ENCODE data around the gene ADAM29.
"Not testable (repeated sequence)": the region's sequence is repeated elsewhere in the genome, so short reads cannot be mapped to it uniquely, and the experiment has no call there.

The ADAM29 gene

DNA sequence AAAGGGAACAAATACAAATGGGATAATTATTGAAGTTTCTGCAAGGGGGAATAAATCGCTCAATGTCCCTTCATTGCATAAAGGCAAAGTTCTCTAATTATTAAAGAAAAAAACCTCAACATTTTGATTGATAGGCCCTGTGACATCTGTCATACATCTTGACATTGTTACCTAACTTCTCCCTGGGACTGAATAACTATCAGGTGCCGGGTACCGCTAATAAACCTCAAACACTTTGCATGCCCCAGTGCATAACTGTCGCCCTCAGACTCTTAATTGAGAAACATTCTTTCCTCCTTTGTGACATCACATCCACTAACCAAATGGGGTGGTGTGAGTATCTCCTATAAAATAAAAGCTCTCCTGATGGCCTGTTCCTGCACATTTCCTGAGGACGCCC lies at the start of gene ADAM29:
ADAM29 (plus strand) TSS at position 301 of the 400 bp plus-strand sequence. CDS start 57,168 bp downstream, outside the sequence.
- DNase-seq: no peak

DNA sequence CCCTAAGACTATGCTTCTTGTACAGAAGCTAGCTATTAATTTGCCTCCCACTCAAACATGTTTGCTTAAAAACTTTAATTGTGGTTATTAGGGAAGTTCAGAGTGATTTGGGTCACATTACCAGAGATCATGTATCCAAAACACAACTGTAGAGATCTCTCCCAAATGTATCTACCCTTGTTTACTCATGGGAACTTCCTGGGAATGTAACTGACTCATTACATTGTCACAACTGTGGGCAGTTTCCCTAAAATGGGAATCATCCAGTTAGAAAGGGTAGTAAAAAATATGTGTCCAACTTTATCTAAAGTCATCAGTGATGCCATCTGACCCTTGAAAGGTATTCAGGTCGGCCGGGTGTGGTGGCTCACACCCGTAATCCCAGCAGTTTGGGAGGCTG lies 48.8 kb upstream of the ADAM29 start:
- DNase-seq: no peak

DNA sequence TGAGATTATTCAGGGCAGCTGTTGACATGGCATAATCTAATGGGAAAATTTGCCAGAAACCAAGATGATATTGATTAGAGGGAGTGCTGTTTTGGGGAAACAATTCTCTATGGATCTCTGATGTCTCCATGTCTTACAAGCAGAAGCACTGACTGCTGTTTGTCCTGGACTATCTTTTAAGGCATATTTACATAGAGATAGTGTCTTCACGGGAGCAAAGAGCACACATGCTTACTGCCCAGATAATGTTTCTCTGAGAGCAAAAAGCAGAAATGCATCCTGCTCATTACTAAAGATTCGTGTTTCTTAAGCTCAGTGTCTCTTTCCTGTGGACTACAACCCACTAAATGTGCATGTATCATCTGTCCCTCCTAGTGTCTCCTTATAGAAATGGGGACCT lies 47.8 kb upstream of the ADAM29 start:
- DNase-seq: no peak

DNA sequence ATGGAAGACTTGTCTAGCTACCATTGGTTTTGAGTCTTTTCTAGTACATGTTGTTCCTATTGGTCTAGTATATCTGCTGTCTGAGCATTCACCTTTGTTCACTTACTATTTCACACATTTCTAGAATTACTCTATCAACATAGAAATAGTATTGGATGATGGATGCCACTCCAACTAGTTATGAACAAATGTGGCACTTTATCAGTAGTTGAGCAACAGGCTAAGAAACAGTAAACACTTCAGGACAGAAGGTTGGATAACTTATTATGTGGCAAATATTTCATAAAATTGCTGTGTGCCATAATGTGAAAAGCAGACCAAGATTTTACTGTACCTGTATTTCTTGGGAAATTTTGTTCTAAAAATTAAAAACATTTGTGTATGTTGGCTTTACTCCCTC lies 46.8 kb upstream of the ADAM29 start:
- no peak for DNase-seq

DNA sequence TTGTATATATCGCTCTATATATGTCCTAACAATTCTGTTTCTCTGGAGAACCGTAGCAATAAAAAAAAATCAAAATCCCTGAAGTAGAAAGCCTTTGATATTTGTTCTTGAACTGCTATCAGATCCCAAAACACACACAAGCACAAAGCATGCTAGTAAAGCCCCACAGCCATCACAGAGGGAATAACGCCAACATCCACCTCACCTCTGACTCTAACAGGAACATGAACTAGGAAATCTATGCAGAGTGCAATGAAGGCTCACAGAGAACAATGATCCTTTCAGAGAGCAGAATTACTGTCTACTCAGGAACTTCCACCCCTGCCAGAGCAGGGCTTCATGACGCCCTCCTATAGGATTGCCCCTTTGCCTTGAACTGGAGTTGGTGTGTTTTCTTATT lies 45.0 kb upstream of the ADAM29 start:
- DNase-seq: not testable (repeated sequence)

DNA sequence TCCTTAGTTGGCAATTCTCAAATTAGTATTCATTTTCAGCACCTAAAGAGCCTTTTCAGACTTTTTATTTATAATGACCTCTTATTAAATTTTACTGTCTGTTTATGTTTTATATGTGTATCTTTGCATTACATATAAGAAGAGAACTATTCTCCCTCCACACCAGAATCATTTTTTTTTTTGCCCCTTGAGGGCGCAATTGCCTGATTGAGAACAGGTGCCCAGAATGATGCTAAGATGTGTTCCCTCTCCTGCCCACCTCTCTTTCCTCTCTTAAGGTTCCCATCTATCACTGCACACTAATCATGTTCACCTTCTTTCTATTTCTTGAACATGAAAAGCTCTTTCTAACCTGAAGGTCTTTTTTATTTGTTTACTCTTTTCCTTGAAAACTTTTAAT lies 44.2 kb upstream of the ADAM29 start:
- no peak for DNase-seq

DNA sequence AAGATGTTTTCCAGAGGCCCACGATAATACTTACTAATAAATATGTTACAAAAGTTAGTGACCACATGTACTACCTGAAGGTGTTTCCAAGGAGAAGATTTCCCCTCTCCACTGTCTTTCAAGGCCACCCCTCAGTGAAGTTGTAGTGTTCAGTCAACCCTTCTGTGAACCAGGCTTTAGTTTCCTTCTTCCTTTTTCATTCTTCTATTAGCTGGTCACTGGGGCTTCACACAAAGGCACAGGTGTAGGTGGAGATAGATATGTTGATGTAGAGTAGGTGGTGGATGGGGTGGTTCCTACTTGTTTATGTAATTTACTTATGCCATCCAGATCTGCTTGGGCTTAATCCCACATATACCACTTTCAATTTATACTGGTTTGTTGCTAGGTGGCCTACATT lies 43.3 kb upstream of the ADAM29 start:
- no peak for DNase-seq

DNA sequence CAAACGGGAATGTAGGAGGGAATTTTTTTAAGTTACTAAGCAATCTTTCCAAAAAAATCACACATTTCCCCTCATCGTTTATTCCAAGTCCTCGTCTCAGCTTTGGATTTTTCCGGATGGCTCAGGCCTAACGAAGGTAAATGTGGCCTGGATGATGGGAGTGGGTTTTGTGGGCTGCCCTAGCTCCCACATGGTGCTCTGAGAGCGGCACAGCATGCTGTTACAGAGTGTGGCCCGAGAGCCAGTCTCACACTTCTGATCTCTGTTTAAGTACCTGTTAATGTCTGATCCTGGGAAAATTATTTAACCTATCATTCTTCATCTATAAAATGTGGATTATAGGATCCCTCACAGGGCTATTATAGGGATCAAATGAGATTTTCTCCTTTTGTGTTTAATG lies 38.2 kb upstream of the ADAM29 start:
- no peak for DNase-seq

DNA sequence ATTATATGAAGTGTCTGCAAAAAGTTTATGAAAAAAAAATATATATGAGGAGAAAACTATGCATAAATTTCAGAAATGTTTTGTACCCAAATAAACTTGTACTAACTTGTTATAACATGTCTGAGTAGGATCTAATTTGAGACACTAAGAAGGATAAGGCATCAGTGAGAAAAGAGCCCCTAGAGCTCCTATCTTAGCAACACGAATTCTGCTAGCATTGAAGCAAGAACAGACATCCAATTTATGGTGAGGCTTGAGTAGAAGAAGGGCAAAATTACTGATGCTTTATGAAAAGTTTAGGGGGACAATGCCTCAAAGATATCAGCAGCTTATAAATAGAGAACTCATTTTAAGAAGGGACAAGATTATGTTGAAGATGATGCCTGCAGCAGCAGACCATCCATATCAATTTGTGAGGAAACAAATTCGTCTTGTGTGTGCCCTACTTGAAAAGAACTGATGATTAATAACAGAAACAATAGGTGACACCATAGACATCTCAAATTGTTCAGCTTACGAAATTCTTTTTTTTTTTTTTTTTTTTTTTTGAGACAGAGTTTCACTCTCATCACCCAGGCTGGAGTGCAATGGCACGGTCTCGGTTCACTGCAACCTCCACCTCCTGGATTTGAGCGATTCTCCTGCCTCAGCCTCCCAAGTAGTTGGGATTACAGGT lies 35.7 kb upstream of the ADAM29 start:
- DNase-seq: no peak

DNA sequence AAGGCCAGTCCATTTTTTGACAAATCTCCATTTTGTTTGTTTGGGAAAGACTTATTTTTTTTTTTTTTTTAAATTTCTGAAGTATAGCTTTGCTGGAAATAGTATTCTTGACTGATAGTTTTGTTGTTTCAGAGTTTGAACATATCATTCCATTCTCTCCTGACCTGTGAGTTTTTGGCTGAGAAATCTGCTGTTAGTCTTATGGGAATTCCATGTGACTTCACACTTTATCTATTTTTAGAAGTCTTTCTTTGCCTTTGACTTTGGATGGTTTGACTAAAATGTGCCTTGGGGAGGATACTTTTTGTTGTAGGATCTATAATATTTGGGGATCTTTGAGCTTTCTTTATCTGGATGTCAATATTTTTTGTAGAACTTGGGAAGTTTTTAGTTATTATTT lies 10.7 kb upstream of the ADAM29 start:
- no peak for DNase-seq

DNA sequence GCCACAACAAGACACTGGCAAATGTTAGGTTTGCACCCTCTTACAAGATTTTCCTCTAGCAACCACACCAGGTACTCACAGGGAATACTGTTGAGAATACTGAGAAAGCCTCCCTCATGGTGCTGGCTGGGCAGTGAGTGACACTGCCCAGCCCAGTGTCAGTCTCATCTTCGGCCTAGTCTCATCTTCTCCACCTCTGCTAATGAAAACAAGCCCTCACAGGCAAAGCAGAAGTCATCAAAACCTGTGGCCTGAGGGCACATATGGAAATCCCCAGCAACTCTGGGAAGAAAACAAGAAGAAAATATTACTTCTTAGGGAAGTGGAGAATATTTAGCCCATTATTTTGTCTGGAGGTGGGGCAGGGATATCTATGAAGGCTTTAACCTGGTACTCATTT lies 7.9 kb upstream of the ADAM29 start:
- DNase-seq: no peak

DNA sequence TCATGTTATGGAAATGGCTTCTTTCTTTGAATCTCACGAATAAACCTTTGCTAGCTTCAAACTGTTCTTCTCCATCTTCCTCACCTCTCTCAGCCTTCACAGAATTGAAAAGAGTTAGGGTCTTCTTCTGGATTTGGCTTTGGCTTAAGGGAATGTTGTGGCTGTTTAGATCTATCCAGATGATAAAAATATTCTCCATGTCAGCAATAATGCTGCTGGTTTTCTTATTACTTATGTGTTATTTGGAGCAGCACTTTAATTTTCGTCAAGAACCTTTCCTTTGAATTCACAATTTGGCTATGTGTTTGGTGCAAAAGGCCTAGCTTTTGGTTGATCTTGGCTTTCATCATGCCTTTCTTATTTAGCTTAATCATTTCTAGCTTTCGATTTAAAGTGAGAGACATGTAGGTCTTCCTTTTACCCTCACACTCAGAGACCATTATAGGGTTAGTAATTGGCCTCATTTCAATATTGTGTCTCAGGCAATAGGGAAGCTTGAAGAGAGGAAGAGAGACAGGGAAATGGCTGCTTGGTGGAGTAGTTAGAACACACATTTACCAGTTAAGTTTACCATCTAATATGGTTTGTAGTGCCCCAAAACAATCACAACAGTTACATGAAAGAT lies 5.1 kb upstream of the ADAM29 start:
- DNase-seq: no peak

DNA sequence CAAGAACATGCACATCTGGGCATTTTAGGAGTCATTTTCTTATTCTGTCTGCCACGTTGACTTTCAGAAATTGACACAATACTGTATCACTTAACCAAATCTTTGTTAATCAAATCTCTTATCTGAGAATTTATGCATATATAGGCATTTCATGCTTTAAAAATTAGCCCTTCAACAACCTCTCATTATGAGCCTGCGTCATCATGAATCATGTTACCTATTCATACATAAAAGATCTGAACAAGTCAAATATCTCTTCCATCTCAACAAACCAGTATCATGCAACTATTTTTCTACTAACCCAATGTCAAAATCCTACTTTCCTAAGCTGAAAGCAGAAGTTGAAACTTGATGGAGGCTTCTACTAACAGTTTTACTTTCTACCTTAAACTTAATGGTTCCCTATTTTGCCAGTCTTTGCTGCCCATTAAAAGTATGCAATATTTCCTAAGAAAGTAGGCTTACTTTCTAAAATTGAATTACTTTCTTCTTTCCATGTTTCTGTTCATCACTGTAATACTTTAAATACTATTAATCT lies 1.8 kb downstream of the ADAM29 start:
- DNase-seq: no peak

DNA sequence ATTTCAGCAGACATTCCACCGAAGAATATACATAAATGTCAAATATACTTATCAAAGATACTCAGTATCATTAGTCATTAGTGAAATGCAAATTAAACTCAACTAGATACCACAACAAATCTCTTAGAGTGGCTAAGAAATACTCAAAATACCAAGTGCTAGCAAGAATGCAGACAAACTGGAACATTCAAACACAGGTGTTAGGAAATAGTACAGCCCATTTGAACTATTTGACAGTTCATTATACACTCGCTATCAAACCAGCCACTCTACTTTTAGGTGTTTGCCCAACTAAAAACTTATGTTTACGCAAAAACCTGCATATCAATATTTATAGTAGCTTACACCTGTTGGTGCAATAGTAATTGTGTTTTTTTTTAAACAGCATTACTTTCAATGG lies 8.8 kb downstream of the ADAM29 start:
- DNase-seq: no peak

DNA sequence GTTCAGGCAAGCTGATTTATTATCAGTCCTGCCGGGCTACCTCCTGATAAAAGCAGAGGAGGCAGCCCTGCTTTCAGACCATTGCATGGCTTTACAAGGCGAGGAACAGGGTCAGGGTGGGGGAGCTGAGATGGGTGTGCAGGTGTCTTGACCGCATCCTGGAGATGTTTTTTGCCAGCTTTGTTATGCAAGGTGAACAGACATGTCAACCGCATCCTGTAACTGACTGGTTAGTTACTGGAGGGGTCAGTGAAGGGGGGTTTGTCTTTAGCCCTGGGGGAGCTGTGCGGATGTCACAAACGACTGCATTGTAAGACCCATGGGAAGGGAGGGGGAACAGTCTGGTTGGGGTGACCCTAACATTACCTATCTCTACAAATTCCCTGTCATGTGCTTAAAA lies 10.0 kb downstream of the ADAM29 start:
- no peak for DNase-seq

DNA sequence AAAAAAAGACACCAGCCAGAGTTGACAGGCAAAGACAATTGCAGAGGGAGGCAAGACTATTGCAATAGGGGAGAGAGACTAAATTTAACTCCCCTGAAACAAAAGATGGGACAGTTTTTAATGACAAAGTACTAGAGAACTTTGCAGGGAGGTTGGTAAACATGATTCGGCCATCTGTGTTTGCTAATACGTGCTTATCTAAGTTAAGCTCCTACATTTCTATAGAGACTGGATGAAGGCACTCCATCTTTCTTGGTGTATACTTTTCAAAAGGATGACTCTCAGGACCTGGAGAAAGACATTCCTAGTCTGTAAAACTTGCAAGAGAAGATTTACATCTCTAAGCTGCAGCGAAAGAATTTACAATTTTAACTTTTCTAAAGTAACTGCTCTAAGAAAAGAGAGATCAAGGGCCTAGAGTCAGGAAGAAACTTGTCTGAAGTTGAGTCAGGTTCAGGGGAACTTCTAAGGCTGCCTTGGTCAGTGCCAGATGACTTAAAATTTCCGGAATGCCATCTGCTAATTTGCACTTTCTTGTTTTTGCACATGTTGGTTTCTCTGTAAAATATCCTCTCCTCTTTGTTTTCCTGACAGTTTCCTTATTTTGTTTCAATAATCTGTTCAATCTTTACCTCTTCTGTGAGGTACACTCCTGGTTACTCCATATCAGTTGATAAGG lies 10.6 kb downstream of the ADAM29 start:
- no peak for DNase-seq

DNA sequence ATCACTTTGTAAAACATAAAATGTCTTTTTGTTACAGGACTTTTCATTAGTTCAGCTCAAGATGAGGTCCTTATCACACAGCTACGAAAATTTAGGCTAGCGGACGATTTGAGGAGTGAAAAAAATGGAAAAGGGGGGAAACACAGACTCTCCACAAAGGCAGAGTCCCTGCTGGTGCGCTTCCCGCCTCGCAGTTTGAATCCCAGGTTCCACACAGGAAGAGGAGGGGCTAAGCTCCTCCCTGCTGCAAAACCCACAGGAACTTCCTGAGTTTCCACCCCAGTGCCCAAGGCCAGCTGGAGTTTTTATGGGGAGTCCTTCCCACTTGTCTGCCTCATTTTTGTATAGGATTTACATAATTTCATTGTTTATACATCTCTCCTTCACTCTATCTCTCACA lies 11.2 kb downstream of the ADAM29 start:
- no peak for DNase-seq

DNA sequence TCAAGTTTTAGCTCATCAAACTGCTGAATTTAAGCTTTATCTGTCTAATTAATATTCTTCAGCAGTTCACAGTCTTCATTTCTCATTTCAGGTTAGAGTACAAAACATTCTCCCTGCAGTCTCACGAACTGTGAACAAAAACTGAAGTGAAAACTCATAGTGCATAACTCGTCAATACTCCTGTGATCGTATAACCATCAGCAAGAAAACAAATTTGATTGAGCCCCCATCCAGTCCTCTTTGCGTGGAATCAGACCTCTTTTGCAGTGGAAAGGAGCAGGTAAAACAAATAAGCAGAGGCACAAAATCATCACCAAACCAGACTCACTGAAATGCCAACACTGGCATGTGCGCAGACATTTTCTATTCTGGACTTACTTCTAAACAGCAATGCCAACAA lies 12.7 kb downstream of the ADAM29 start:
- DNase-seq: no peak

DNA sequence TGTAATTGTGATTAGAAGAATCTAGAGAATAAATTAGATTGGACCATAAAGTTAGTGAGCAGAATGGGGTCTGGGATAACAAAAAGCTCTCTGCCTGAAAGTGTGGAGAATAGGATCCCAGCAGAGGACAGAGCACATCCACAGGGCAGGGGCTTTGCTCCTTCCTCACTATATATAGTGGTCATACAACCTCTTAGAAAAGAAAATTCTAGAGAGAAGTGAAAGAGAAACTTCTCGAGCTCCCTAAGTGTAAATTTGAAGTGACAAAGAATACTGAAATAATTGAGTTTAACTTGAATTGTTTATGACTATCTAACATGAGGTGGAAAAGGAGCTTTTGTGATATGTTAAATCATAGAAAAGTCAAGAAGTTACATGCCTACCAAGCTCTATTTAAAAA lies 14.9 kb downstream of the ADAM29 start:
- DNase-seq: no peak

DNA sequence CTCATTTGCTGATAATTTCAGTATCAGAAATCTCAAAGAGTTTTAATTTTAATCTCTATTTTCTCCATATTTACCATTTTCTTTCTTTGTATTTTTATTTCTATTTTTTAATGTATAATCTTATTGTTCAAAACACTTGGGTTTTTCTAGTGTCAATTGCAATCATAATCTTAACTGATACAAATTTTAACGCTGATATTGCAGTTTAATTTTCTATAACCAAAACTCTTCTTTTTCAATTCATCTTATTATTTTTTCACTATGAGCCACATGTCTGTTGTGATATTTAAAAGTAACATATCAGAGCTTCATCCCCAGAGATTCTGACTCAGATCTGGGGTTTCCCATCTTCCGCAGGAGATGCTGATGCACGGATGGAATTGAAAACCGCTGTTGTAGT lies 16.2 kb downstream of the ADAM29 start:
- no peak for DNase-seq

DNA sequence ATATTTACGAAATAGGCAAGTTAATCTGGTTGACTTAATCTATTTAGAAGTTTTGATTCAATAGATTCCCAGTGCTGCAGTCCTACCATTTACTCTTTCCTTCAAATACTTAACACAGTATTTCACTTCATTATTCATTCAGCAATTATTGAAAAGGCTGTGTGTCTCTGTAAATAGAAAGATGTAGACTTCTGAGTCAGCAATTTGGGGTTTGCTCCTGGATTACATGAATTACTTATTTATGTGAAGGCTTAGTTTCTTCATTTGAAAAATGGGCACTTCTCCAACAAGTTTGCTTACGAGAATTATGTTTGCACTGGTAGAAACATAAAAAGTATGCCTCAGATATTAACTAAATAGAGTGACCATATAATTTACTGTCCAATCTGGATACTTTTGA lies 17.4 kb downstream of the ADAM29 start:
- no peak for DNase-seq

DNA sequence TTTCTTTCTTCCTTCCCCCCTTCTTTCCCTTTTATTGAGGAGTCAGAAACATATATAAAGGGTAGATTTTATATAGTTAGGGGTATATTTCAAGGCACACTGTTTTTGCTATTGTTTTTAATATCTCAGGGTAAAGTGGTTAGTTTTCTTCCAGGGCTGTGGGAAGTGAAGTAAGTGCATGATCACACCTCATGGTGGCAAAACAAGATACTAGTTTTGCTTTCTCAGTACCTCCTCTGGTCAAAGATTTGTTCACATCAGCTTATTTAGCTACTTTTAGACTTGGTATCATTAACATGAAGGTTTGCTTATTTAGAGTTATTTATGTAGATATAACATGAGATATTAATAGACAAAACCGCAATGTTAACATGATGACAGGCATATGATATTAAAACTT lies 21.8 kb downstream of the ADAM29 start:
- DNase-seq: no peak

DNA sequence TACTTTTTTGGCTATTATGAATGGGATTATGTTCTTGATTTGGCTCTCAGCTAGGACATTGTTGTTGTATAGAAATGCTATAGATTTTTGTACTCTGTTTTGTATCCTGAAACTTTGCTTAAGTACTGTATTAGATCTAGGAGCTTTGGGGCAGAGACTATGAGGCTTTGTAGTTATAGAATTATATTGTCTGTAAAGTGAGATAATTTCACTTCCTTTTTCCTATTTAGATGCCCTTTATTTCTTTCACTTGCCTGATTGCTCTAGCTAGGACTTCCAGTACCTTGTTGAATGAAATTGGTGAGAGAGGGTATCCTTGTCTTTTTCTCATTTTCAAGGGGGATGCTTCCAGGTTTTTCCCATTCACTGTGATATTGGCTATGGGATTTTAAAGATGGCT lies 28.1 kb downstream of the ADAM29 start:
- no peak for DNase-seq

DNA sequence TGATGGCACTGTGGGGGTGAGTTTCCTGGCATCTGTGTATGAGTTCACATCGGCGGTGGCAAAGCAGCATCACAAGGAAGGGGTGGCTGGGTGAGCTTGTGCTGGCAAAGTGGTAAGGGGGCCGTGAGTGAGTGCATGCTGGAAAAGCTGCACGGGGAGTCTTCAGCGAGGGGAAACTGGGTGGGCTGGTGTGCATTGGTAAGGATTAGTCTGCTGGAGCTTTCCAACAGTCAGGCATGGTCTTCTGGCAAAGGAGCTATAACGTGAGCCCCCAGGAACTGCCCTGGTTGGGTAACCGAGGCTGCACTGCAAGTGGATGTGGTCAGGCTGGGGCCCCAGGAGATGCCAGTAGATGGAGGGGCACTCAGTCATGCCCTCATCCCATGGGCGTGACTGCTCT lies 30.7 kb downstream of the ADAM29 start:
- no peak for DNase-seq
